AG09309 (cell line): ENCODE measurements around the gene TACC2.

ENCODE experiments used
- DNase-seq: peaks from one replicate; pipeline ENCODE4 v3.0.0-alpha.2; 2010; ENCODE audit warnings: low read depth
- H3K4me3 ChIP-seq: 2 replicates; pipeline ENCODE4 v1.5.1; 2011; ENCODE audit warnings: mild to moderate bottlenecking, low read depth, low read length, moderate library complexity; ENCODE audit not compliant: control insufficient read depth
- CTCF ChIP-seq: IDR thresholded peaks from 2 replicates; pipeline ENCODE4 v1.5.1; 2011; ENCODE audit warnings: mild to moderate bottlenecking, low read depth, low read length, inconsistent platforms; ENCODE audit not compliant: insufficient read depth, control insufficient read depth; ENCODE audit errors: missing control alignments

TACC2 gene

GRCh38 chr10:122173337-122173736 is 184.4 kb downstream of the TACC2 start:
- TF ChIP-seq CTCF: no peak
- no peak for DNase-seq
- H3K4me3 ChIP-seq: no peak overlapping the region

- no peak overlapping the region for H3K4me3 ChIP-seq
- TF ChIP-seq CTCF: no peak
- DNase-seq: no peak
These were observed 184.9 kb downstream of the TACC2 start for GRCh38 chr10:122173766-122174435.

GRCh38 chr10:122176232-122177213 is 187.6 kb downstream of the TACC2 start:
- no peak overlapping the region for H3K4me3 ChIP-seq
- DNase-seq: no peak
- TF ChIP-seq CTCF: no peak

- no peak for DNase-seq
- no peak for TF ChIP-seq CTCF
- no peak overlapping the region for H3K4me3 ChIP-seq
These were observed 189.7 kb downstream of the TACC2 start for GRCh38 chr10:122178655-122179054.

- DNase-seq: peak; percentile 16
- no peak for TF ChIP-seq CTCF
- H3K4me3 ChIP-seq: no peak overlapping the region
These were observed 192.2 kb downstream of the TACC2 start for GRCh38 chr10:122181041-122181732.

- no peak for TF ChIP-seq CTCF
- DNase-seq: no peak
- no peak overlapping the region for H3K4me3 ChIP-seq
These were observed 192.9 kb downstream of the TACC2 start for GRCh38 chr10:122181876-122182275.
